ENCODE results near the gene LRRC46.
A peak's percentile ranks its signal among the peaks of the same experiment; 100 is the strongest.

GRCh38 chr17:47850692-47851573, 19.5 kb downstream of the LRRC46 start, which contains the start of gene SP6:
- TF ChIP-seq CTCF (IDR thresholded peaks at IDR 0.05) (peak in 2 of 4 experiments; percentile 19 to 28), POLR2A (IDR thresholded peaks at IDR 0.05) (peak in 1 of 2 donors; percentile 33)

Measured in uterus (tissue), 2 donors.